ENCODE data around the gene OOSP2.

Gene OOSP2

DNA sequence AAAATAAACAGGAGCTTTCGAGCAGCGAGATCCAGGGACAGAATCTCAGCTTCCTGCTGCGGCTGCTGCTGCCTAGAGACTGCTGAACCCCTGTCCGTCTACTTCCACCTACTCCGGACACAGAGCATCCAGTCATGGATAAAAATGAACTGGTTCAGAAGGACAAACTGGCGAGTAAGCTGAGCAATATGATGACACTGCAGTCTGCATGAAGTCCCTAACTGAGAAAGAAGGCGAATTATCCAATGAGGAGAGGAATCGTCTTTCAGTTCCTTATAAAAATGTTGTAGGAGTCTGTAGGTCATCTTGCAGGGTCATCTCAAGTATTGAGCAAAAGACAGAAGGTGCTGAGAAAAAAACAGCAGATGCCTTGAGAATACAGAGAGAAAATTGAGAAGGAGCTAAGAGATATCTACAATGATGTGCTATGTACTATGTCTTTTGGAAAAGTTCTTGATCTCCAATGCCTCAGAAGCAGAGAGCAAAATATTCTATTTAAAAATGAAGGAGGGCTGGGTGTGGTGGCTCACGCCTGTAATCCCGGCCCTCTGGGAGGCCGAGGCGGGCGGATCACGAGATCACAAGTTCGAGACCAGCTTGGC lies 37.1 kb downstream of the OOSP2 start:
- Histone ChIP-seq H3K4me1 (ENCODE audit: control insufficient read depth, insufficient read depth, low read depth, low read length) (no peaks in the 10 kb centered on the region), H2AFZ (ENCODE audit: low read depth, low read length) (no peak overlapping the region), H3K4ac (ENCODE audit: low read depth in 1 of 2, low read length in 2 of 2) (no peak overlapping the region), H3K23ac (ENCODE audit: low read length in 2 of 2) (no peak overlapping the region), H3K14ac (ENCODE audit: low read length in 2 of 2) (no peak overlapping the region), H3K4me2 (ENCODE audit: low read length, poor library complexity, severe bottlenecking) (no peak overlapping the region), H3K18ac (ENCODE audit: low read depth in 1 of 2, low read length in 2 of 2) (no peak overlapping the region), H3K36me3 (ENCODE audit: control insufficient read depth in 1 of 2, insufficient read depth in 2 of 2, low read depth in 1 of 2, low read length in 2 of 2) (no peaks in the 10 kb centered on the region), H2AK5ac (ENCODE audit: low read length, severe bottlenecking) (no peak overlapping the region), H3K27ac (ENCODE audit: low read length, poor library complexity, severe bottlenecking) (no peak overlapping the region), H2BK15ac (ENCODE audit: low read depth, poor library complexity, severe bottlenecking) (no peak overlapping the region), H4K91ac (ENCODE audit: low read length) (no peak overlapping the region), H2BK12ac (ENCODE audit: low read length in 2 of 2) (no peak overlapping the region), H3K79me1 (replicated peaks; ENCODE audit: low read length, poor library complexity, severe bottlenecking) (no peaks in the 10 kb centered on the region), H2BK5ac (ENCODE audit: low read depth, low read length, poor library complexity, severe bottlenecking) (no peak overlapping the region), H3K9me3 (ENCODE audit: control insufficient read depth, low read length) (peaks cover 4% of the 10 kb centered on the region), H3K27me3 (ENCODE audit: control insufficient read depth in 1 of 2, insufficient read depth in 1 of 2, low read length in 2 of 2) (no peaks in the 10 kb centered on the region), H4K8ac (ENCODE audit: low read length) (no peak overlapping the region), H2BK120ac (ENCODE audit: low read depth, low read length) (no peak overlapping the region), H3K9ac (ENCODE audit: low read length) (no peak overlapping the region), H3K4me3 (ENCODE audit: insufficient read depth in 1 of 2, low read depth in 1 of 2, low read length in 2 of 2) (no peak overlapping the region)
- DNase-seq: no peak
- 91% methylated on average over 15 of the region's 15 CpGs for WGBS

DNA sequence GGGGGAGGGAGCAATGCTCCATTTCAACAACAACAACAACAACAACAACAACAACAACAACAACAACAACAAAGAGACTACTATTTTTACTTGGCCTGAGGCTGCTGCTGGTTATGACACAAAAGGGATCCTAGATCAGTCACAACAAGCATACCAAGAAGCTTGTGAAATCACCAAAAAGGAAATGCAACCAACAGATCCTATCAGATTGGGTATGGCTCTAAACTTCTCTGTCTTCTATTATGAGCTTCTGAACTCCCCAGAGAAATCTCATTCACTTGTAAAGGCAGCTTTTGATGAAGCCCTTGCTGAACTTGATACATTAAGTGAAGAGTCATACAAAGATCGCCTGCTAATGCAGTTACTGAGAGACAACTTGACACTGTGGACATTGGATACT lies 37.8 kb downstream of the OOSP2 start:
- H3K14ac ChIP-seq (ENCODE audit: low read length in 2 of 2): no peak overlapping the region
- no peak overlapping the region for H4K91ac ChIP-seq (ENCODE audit: low read length)
- no peaks in the 10 kb centered on the region for H3K36me3 ChIP-seq (ENCODE audit: control insufficient read depth in 1 of 2, insufficient read depth in 2 of 2, low read depth in 1 of 2, low read length in 2 of 2)
- H3K9me3 ChIP-seq (ENCODE audit: control insufficient read depth, low read length): peaks cover 4% of the 10 kb centered on the region
- no peak overlapping the region for H3K4me2 ChIP-seq (ENCODE audit: low read length, poor library complexity, severe bottlenecking)
- H2BK5ac ChIP-seq (ENCODE audit: low read depth, low read length, poor library complexity, severe bottlenecking): no peak overlapping the region
- H2AK5ac ChIP-seq (ENCODE audit: low read length, severe bottlenecking): no peak overlapping the region
- H3K4me1 ChIP-seq (ENCODE audit: control insufficient read depth, insufficient read depth, low read depth, low read length): no peaks in the 10 kb centered on the region
- no peak overlapping the region for H3K18ac ChIP-seq (ENCODE audit: low read depth in 1 of 2, low read length in 2 of 2)
- no peak overlapping the region for H3K9ac ChIP-seq (ENCODE audit: low read length)
- WGBS: 100% methylated on average over 1 of the region's 1 CpG
- H3K27ac ChIP-seq (ENCODE audit: low read length, poor library complexity, severe bottlenecking): no peak overlapping the region
- H2AFZ ChIP-seq (ENCODE audit: low read depth, low read length): no peak overlapping the region
- H3K79me1 ChIP-seq (replicated peaks; ENCODE audit: low read length, poor library complexity, severe bottlenecking): no peaks in the 10 kb centered on the region
- H2BK12ac ChIP-seq (ENCODE audit: low read length in 2 of 2): no peak overlapping the region
- no peak overlapping the region for H3K4ac ChIP-seq (ENCODE audit: low read depth in 1 of 2, low read length in 2 of 2)
- DNase-seq: no peak
- no peak overlapping the region for H3K23ac ChIP-seq (ENCODE audit: low read length in 2 of 2)
- H2BK120ac ChIP-seq (ENCODE audit: low read depth, low read length): no peak overlapping the region
- no peak overlapping the region for H4K8ac ChIP-seq (ENCODE audit: low read length)
- no peaks in the 10 kb centered on the region for H3K27me3 ChIP-seq (ENCODE audit: control insufficient read depth in 1 of 2, insufficient read depth in 1 of 2, low read length in 2 of 2)
- no peak overlapping the region for H3K4me3 ChIP-seq (ENCODE audit: insufficient read depth in 1 of 2, low read depth in 1 of 2, low read length in 2 of 2)
- no peak overlapping the region for H2BK15ac ChIP-seq (ENCODE audit: low read depth, poor library complexity, severe bottlenecking)

DNA sequence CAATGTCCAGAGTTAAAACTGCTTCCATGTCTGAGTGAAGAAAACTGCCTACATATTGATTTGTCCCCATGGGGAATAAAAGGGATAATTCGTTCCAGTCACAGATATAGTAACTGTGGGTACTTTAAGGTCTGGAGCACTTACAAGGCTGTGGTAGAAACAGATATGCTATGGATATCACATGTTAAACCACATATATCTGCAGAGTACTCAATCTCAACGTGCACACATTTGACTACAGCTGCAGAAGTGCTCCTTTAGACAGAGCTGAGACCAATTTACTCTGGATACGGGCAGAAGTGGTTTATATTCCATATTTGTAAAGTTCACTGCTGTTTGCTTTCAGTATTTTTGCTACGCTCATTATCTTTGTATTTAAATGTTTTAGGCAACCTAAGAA lies 38.5 kb downstream of the OOSP2 start:
- 67% methylated on average over 3 of the region's 4 CpGs for WGBS
- no peak overlapping the region for H2AFZ ChIP-seq (ENCODE audit: low read depth, low read length)

DNA sequence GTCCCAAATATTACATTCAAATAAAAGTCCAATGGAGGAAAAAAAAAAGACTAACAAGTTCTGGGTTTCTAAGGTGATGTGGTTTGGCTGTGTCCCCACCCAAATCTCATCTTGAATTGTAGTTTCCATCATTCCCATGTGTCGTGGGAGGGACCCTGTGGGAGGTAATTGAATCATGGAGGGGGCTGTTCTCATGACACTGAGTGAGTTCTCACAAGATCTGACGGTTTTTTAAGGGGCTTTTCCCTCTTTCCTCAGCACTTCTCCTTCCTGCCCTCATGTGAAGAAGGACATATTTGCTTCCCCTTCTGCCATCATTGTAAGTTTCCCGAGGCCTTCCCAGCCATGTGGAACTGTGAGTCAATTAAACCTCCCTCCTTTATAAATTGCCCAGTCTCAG lies 40.3 kb downstream of the OOSP2 start:
- Histone ChIP-seq H3K18ac (ENCODE audit: low read depth in 1 of 2, low read length in 2 of 2) (no peak overlapping the region), H3K4me3 (ENCODE audit: insufficient read depth in 1 of 2, low read depth in 1 of 2, low read length in 2 of 2) (no peak overlapping the region), H2AK5ac (ENCODE audit: low read length, severe bottlenecking) (no peak overlapping the region), H3K27me3 (ENCODE audit: control insufficient read depth in 1 of 2, insufficient read depth in 1 of 2, low read length in 2 of 2) (no peaks in the 10 kb centered on the region), H3K9me3 (ENCODE audit: control insufficient read depth, low read length) (peaks cover 4% of the 10 kb centered on the region), H3K14ac (ENCODE audit: low read length in 2 of 2) (no peak overlapping the region), H3K4me1 (ENCODE audit: control insufficient read depth, insufficient read depth, low read depth, low read length) (no peaks in the 10 kb centered on the region), H2BK5ac (ENCODE audit: low read depth, low read length, poor library complexity, severe bottlenecking) (no peak overlapping the region), H3K4ac (ENCODE audit: low read depth in 1 of 2, low read length in 2 of 2) (no peak overlapping the region), H2BK12ac (ENCODE audit: low read length in 2 of 2) (no peak overlapping the region), H3K9ac (ENCODE audit: low read length) (no peak overlapping the region), H3K79me1 (replicated peaks; ENCODE audit: low read length, poor library complexity, severe bottlenecking) (no peaks in the 10 kb centered on the region), H3K4me2 (ENCODE audit: low read length, poor library complexity, severe bottlenecking) (no peak overlapping the region), H3K27ac (ENCODE audit: low read length, poor library complexity, severe bottlenecking) (no peak overlapping the region), H4K8ac (ENCODE audit: low read length) (no peak overlapping the region), H4K91ac (ENCODE audit: low read length) (no peak overlapping the region), H2AFZ (ENCODE audit: low read depth, low read length) (no peak overlapping the region), H2BK120ac (ENCODE audit: low read depth, low read length) (no peak overlapping the region), H3K23ac (ENCODE audit: low read length in 2 of 2) (no peak overlapping the region), H3K36me3 (ENCODE audit: control insufficient read depth in 1 of 2, insufficient read depth in 2 of 2, low read depth in 1 of 2, low read length in 2 of 2) (no peaks in the 10 kb centered on the region), H2BK15ac (ENCODE audit: low read depth, poor library complexity, severe bottlenecking) (no peak overlapping the region)
- DNase-seq: no peak
- WGBS: 58% methylated on average over 2 of the region's 3 CpGs

More for the DNA sequence above, 38.5 kb downstream of the OOSP2 start:
- peaks cover 4% of the 10 kb centered on the region for H3K9me3 ChIP-seq (ENCODE audit: control insufficient read depth, low read length)
- H3K27me3 ChIP-seq (ENCODE audit: control insufficient read depth in 1 of 2, insufficient read depth in 1 of 2, low read length in 2 of 2): no peaks in the 10 kb centered on the region
- no peak overlapping the region for H2BK120ac ChIP-seq (ENCODE audit: low read depth, low read length)
- DNase-seq: no peak
- no peaks in the 10 kb centered on the region for H3K36me3 ChIP-seq (ENCODE audit: control insufficient read depth in 1 of 2, insufficient read depth in 2 of 2, low read depth in 1 of 2, low read length in 2 of 2)
- no peak overlapping the region for H3K4me3 ChIP-seq (ENCODE audit: insufficient read depth in 1 of 2, low read depth in 1 of 2, low read length in 2 of 2)
- no peak overlapping the region for H3K4ac ChIP-seq (ENCODE audit: low read depth in 1 of 2, low read length in 2 of 2)
- H2BK12ac ChIP-seq (ENCODE audit: low read length in 2 of 2): no peak overlapping the region
- no peaks in the 10 kb centered on the region for H3K4me1 ChIP-seq (ENCODE audit: control insufficient read depth, insufficient read depth, low read depth, low read length)
- no peak overlapping the region for H3K4me2 ChIP-seq (ENCODE audit: low read length, poor library complexity, severe bottlenecking)
- H3K18ac ChIP-seq (ENCODE audit: low read depth in 1 of 2, low read length in 2 of 2): no peak overlapping the region
- no peak overlapping the region for H2AK5ac ChIP-seq (ENCODE audit: low read length, severe bottlenecking)
- H3K23ac ChIP-seq (ENCODE audit: low read length in 2 of 2): no peak overlapping the region
- no peak overlapping the region for H3K9ac ChIP-seq (ENCODE audit: low read length)
- no peaks in the 10 kb centered on the region for H3K79me1 ChIP-seq (replicated peaks; ENCODE audit: low read length, poor library complexity, severe bottlenecking)
- no peak overlapping the region for H3K27ac ChIP-seq (ENCODE audit: low read length, poor library complexity, severe bottlenecking)
- no peak overlapping the region for H2BK15ac ChIP-seq (ENCODE audit: low read depth, poor library complexity, severe bottlenecking)
- no peak overlapping the region for H4K8ac ChIP-seq (ENCODE audit: low read length)
- H3K14ac ChIP-seq (ENCODE audit: low read length in 2 of 2): no peak overlapping the region
- H2BK5ac ChIP-seq (ENCODE audit: low read depth, low read length, poor library complexity, severe bottlenecking): no peak overlapping the region
- no peak overlapping the region for H4K91ac ChIP-seq (ENCODE audit: low read length)
